ENCODE data around the gene HDGFL2.

The HDGFL2 gene

GRCh38 chr19:4472174-4472974, at the start of gene HDGFL2:
Gene HDGFL2 (plus strand): TSS chr19:4472297. CDS start chr19:4472351, 54 bp downstream.
- FAIRE-seq: no peak

GRCh38 chr19:4423416-4424126, 48.5 kb upstream of the HDGFL2 start:
- no peak for FAIRE-seq

- no peak for FAIRE-seq
These were observed 46.6 kb upstream of the HDGFL2 start for GRCh38 chr19:4425537-4425936.

GRCh38 chr19:4428326-4428975, 43.6 kb upstream of the HDGFL2 start:
- FAIRE-seq: no peak

- no peak for FAIRE-seq
These were observed 42.8 kb upstream of the HDGFL2 start for GRCh38 chr19:4429256-4429655.

GRCh38 chr19:4429771-4430171, 42.3 kb upstream of the HDGFL2 start:
- FAIRE-seq: no peak

GRCh38 chr19:4430760-4431159, 41.3 kb upstream of the HDGFL2 start:
- no peak for FAIRE-seq

GRCh38 chr19:4431296-4431695, 40.8 kb upstream of the HDGFL2 start:
- no peak for FAIRE-seq

GRCh38 chr19:4431808-4432674, 40.1 kb upstream of the HDGFL2 start:
- FAIRE-seq: no peak

GRCh38 chr19:4432918-4433506, 39.1 kb upstream of the HDGFL2 start:
- no peak for FAIRE-seq

- no peak for FAIRE-seq
These were observed 37.7 kb upstream of the HDGFL2 start for GRCh38 chr19:4434391-4434790.

GRCh38 chr19:4436231-4436630, 35.9 kb upstream of the HDGFL2 start:
- no peak for FAIRE-seq

- no peak for FAIRE-seq
These were observed 35.0 kb upstream of the HDGFL2 start for GRCh38 chr19:4437103-4437502.

- FAIRE-seq: no peak
These were observed 32.9 kb upstream of the HDGFL2 start for GRCh38 chr19:4439243-4439642.

- no peak for FAIRE-seq
These were observed 29.9 kb upstream of the HDGFL2 start for GRCh38 chr19:4441994-4442818.

GRCh38 chr19:4442819-4443146, 29.3 kb upstream of the HDGFL2 start:
- FAIRE-seq: no peak

- FAIRE-seq: no peak
These were observed 28.9 kb upstream of the HDGFL2 start for GRCh38 chr19:4443188-4443587.

- FAIRE-seq: no peak
These were observed 27.9 kb upstream of the HDGFL2 start for GRCh38 chr19:4443966-4444764.

- no peak for FAIRE-seq
These were observed 27.0 kb upstream of the HDGFL2 start for GRCh38 chr19:4444765-4445741.

Measured in islet of Langerhans (tissue), 1 donor.